ENCODE data around the gene ZNF230.

ZNF230 gene

DNA sequence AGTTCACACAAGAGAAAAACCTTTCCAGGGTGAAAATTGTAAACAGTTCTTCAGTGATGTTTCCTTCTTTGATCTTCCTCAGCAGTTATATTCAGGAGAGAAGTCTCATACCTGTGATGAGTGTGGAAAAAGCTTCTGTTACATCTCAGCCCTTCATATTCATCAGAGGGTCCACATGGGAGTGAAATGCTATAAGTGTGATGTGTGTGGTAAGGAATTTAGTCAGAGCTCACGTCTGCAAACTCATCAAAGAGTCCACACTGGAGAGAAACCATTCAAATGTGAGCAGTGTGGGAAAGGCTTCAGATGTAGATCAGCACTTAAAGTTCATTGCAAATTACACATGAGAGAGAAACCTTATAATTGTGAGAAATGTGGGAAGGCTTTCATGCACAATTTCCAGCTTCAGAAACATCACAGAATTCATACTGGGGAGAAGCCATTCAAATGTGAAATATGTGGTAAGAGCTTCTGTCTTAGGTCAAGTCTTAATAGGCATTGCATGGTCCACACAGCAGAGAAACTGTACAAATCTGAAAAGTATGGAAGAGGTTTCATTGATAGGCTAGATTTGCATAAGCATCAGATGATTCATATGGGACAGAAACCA lies 29.3 kb downstream of the ZNF230 start:
- TF ChIP-seq, protein P1, sequence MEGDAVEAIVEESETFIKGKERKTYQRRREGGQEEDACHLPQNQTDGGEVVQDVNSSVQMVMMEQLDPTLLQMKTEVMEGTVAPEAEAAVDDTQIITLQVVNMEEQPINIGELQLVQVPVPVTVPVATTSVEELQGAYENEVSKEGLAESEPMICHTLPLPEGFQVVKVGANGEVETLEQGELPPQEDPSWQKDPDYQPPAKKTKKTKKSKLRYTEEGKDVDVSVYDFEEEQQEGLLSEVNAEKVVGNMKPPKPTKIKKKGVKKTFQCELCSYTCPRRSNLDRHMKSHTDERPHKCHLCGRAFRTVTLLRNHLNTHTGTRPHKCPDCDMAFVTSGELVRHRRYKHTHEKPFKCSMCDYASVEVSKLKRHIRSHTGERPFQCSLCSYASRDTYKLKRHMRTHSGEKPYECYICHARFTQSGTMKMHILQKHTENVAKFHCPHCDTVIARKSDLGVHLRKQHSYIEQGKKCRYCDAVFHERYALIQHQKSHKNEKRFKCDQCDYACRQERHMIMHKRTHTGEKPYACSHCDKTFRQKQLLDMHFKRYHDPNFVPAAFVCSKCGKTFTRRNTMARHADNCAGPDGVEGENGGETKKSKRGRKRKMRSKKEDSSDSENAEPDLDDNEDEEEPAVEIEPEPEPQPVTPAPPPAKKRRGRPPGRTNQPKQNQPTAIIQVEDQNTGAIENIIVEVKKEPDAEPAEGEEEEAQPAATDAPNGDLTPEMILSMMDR (IDR thresholded peaks at IDR 0.05; ENCODE audit: borderline replicate concordance, extremely low read depth, low read length, poor library complexity, severe bottlenecking) = no peak
- TF ChIP-seq EZH2 (IDR thresholded peaks at IDR 0.05; ENCODE audit: borderline replicate concordance, low read depth, low read length, severe bottlenecking) = no peak
- Histone ChIP-seq H3K9me3 (ENCODE audit: insufficient read depth, low read length, severe bottlenecking) (peaks cover 28% of the 10 kb centered on the region), H3K4me2 (ENCODE audit: insufficient read depth, low read length) (no peak overlapping the region), H3K27me3 (ENCODE audit: insufficient read depth, low read length, poor library complexity) (no peaks in the 10 kb centered on the region), H3K27ac (ENCODE audit: low read length) (no peak overlapping the region), H3K79me2 (ENCODE audit: insufficient read depth, low read length) (no peaks in the 10 kb centered on the region; the same call in none of the 2 replicates), H2AFZ (ENCODE audit: low read depth, low read length) (no peak overlapping the region), H3K4me3 (ENCODE audit: low read depth in 1 of 2, low read length in 2 of 2) (no peak overlapping the region), H3K9ac (ENCODE audit: low read depth, low read length) (no peak overlapping the region), H4K20me1 (ENCODE audit: insufficient read depth, low read length) (no peaks in the 10 kb centered on the region), H3K36me3 (ENCODE audit: insufficient read depth, low read length) (peaks cover 55% of the 10 kb centered on the region), H3K4me1 (ENCODE audit: insufficient read depth, low read length) (no peaks in the 10 kb centered on the region)
- no peak for DNase-seq
- no peak for ATAC-seq (ENCODE audit: insufficient read depth, low read depth)

DNA sequence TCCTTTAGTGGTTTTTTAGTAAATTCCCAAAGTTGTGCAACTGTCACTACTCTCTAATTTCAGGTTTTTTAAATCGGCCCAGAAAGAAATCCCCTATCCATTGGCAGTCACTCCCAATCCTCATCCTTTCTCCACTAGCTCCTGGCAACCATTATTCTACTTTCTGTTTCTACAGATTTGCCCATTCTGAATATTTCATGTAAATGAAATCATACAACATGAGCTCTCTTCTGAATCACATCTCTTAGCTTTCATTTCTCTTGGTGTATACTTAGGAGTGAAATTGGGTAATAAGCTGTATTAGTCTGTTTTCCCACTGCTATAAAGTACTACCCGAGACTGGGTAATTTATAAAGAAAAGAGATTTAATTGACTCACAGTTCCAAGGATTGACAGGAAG lies 39.4 kb downstream of the ZNF230 start:
- Histone ChIP-seq H3K27me3 (ENCODE audit: insufficient read depth, low read length, poor library complexity) (no peaks in the 10 kb centered on the region), H3K79me2 (ENCODE audit: insufficient read depth, low read length) (no peaks in the 10 kb centered on the region), H3K36me3 (ENCODE audit: insufficient read depth, low read length) (no peaks in the 10 kb centered on the region), H3K9ac (ENCODE audit: low read depth, low read length) (no peak overlapping the region), H3K9me3 (ENCODE audit: insufficient read depth, low read length, severe bottlenecking) (no peaks in the 10 kb centered on the region), H3K4me3 (ENCODE audit: low read depth in 1 of 2, low read length in 2 of 2) (no peak overlapping the region), H3K27ac (ENCODE audit: low read length) (no peak overlapping the region), H2AFZ (ENCODE audit: low read depth, low read length) (no peak overlapping the region), H3K4me1 (ENCODE audit: insufficient read depth, low read length) (no peaks in the 10 kb centered on the region), H3K4me2 (ENCODE audit: insufficient read depth, low read length) (no peak overlapping the region), H4K20me1 (ENCODE audit: insufficient read depth, low read length) (no peaks in the 10 kb centered on the region)
- ATAC-seq (ENCODE audit: insufficient read depth, low read depth) = no peak
- TF ChIP-seq EZH2 (IDR thresholded peaks at IDR 0.05; ENCODE audit: borderline replicate concordance, low read depth, low read length, severe bottlenecking) = no peak
- TF ChIP-seq, protein P1 (IDR thresholded peaks at IDR 0.05; ENCODE audit: borderline replicate concordance, extremely low read depth, low read length, poor library complexity, severe bottlenecking) = no peak
- DNase-seq = no peak

DNA sequence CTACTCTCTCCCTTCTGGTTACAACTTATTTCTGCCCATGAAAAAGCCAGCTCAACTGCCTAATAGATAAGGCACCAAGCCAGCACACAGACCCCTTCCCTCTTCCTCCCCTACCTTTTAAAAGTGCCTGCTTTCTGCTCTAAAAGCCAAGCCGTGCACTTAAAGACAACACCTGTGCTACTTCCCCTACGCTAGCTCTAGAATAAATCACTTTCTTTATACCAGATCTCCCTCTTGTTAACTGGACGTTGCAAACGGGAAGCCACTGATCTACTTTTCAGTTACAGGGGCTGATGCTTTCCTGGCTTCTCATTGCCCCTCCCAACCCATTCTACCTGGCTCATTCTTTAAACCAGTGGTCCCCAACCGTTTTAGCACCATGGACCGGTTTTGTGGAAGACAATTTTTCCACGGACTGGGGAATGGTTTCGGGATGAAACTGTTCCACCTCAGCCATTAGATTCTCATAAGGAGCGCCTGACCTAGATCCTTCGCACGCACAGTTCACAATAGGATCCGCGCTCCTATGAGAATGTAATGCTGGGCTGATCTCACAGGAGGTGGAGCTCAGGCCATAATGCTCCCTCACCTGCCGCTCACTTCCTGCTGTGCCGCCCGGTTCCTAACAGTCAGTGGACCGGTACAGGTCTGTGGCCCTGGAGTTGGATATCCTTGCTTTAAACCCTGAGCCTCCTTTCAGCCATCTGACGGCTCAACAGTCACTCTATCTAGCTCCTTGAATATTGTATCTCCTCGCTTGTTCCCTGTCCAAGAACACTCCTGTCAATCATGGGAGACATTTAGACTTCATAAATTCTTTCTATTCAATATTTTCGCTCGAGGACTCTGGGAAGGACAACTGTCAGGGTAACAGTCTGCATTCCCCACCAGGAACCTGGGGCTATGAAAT lies 48.2 kb downstream of the ZNF230 start:
- H3K4me1 ChIP-seq (ENCODE audit: insufficient read depth, low read length) = peaks cover 18% of the 10 kb centered on the region
- peak overlapping the region; percentile 38; the same call in 1 of the 2 replicates for H3K27ac ChIP-seq (ENCODE audit: low read length)
- no peak for ATAC-seq (ENCODE audit: insufficient read depth, low read depth)
- TF ChIP-seq, protein P1 (IDR thresholded peaks at IDR 0.05; ENCODE audit: borderline replicate concordance, extremely low read depth, low read length, poor library complexity, severe bottlenecking) = no peak
- TF ChIP-seq EZH2 (IDR thresholded peaks at IDR 0.05; ENCODE audit: borderline replicate concordance, low read depth, low read length, severe bottlenecking) = no peak
- H3K9ac ChIP-seq (ENCODE audit: low read depth, low read length) = peak overlapping the region; percentile 51; the same call in 1 of the 2 replicates
- H3K36me3 ChIP-seq (ENCODE audit: insufficient read depth, low read length) = peaks cover 4% of the 10 kb centered on the region
- no peaks in the 10 kb centered on the region for H4K20me1 ChIP-seq (ENCODE audit: insufficient read depth, low read length)
- H2AFZ ChIP-seq (ENCODE audit: low read depth, low read length) = peak overlapping the region; percentile 93
- no peak for DNase-seq
- H3K4me3 ChIP-seq (ENCODE audit: low read depth in 1 of 2, low read length in 2 of 2) = peak overlapping the region; percentile 26 to 73; a peak in 3 of 4 replicates
- peaks cover 2% of the 10 kb centered on the region; the same call in 1 of the 2 replicates for H3K79me2 ChIP-seq (ENCODE audit: insufficient read depth, low read length)
- no peaks in the 10 kb centered on the region for H3K9me3 ChIP-seq (ENCODE audit: insufficient read depth, low read length, severe bottlenecking)
- peak overlapping the region; percentile 67 for H3K4me2 ChIP-seq (ENCODE audit: insufficient read depth, low read length)
- no peaks in the 10 kb centered on the region for H3K27me3 ChIP-seq (ENCODE audit: insufficient read depth, low read length, poor library complexity)

Data from DND-41 (cell line).